Suprapubic skin (tissue), 4 donors: ENCODE measurements around the gene OR8B3.
"Not testable (repeated sequence)": the region's sequence is repeated elsewhere in the genome, so short reads cannot be mapped to it uniquely, and the experiment has no call there.

Source experiments
- EP300 ChIP-seq: sonication (generic); formaldehyde crosslinking; IDR thresholded peaks from one replicate; pipeline ENCODE4 v1.6.1; 2017; ENCODE audit warnings: antibody characterized with exemption
- POLR2A ChIP-seq, 2 donors: fragments of 450-650 bp; IDR thresholded peaks; one replicate each; pipeline ENCODE4 v1.6.1; 2017; ENCODE audit warnings: antibody characterized with exemption in 2 of 2, mild to moderate bottlenecking in 2 of 2, moderate library complexity in 2 of 2
- POLR2AphosphoS5 ChIP-seq, 3 donors: sonication (generic); formaldehyde crosslinking; IDR thresholded peaks; one replicate each; pipeline ENCODE4 v1.6.1; 2017; ENCODE audit warnings: antibody characterized with exemption in 3 of 3
- TF ChIP-seq, protein P1 (sequence below), 2 donors: fragments of 200-600 bp in 1 of 2; fragments of 450-650 bp in 1 of 2; sonication (generic) in 1 of 2; IDR thresholded peaks; one replicate each; pipeline ENCODE4 v1.5.1; 2016 to 2019; ENCODE audit warnings: antibody characterized with exemption in 2 of 2, mild to moderate bottlenecking in 1 of 2, moderate library complexity in 1 of 2

DNA sequence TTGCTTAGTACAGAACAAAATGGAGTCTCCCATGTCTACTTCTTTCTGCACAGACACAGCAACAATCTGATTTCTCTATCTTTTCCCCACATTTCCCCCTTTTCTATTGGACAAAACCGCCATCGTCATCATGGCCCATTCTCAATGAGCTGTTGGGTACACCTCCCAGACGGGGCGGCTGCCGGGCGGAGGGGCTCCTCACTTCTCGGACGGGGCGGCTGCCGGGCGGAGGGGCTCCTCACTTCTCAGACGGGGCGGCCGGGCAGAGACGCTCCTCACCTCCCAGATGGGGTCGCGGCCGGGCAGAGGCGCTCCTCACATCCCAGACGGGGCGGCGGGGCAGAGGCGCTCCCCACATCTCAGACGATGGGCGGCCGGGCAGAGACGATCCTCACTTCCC lies 4.4 kb upstream of the OR8B3 start:
- not testable (repeated sequence) for TF ChIP-seq POLR2A (IDR thresholded peaks at IDR 0.05); POLR2AphosphoS5 (IDR thresholded peaks at IDR 0.05); EP300
- TF ChIP-seq, protein P1, sequence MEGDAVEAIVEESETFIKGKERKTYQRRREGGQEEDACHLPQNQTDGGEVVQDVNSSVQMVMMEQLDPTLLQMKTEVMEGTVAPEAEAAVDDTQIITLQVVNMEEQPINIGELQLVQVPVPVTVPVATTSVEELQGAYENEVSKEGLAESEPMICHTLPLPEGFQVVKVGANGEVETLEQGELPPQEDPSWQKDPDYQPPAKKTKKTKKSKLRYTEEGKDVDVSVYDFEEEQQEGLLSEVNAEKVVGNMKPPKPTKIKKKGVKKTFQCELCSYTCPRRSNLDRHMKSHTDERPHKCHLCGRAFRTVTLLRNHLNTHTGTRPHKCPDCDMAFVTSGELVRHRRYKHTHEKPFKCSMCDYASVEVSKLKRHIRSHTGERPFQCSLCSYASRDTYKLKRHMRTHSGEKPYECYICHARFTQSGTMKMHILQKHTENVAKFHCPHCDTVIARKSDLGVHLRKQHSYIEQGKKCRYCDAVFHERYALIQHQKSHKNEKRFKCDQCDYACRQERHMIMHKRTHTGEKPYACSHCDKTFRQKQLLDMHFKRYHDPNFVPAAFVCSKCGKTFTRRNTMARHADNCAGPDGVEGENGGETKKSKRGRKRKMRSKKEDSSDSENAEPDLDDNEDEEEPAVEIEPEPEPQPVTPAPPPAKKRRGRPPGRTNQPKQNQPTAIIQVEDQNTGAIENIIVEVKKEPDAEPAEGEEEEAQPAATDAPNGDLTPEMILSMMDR (IDR thresholded peaks at IDR 0.05): not testable (repeated sequence)
